Right forelimb (tissue), 1 donor: ENCODE data around the gene KRTAP5-9.
"Not testable (repeated sequence)": the region's sequence is repeated elsewhere in the genome, so short reads cannot be mapped to it uniquely, and the experiment has no call there.

ENCODE experiments used
- DNase-seq: peaks from one replicate; pipeline ENCODE4 v3.0.0-alpha.2; 2018

Gene KRTAP5-9

DNA sequence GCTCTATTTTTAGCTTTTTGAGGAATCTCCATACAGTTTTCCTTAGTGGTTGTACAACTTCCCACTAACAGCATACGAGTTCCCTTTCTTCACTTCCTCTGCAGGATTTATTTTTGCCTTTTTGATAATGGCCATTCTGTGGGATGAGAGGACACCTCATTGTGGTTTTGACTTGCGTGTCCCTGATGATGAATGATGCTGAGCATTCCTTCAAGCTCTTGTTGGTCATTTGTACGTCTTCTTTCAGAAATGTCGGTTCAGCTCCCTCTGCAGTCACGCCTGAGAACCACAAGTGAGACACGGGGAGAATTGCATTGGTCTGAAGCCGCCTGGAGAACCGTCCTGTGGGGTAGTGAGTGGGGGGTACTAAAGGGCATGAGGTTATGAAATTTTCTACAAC, 15.2 kb downstream of the KRTAP5-9 start:
- peak; percentile 4 for DNase-seq

- DNase-seq = no peak
Measured at GRCh38 chr11:71564430-71564829, 16.2 kb downstream of the KRTAP5-9 start.

DNA sequence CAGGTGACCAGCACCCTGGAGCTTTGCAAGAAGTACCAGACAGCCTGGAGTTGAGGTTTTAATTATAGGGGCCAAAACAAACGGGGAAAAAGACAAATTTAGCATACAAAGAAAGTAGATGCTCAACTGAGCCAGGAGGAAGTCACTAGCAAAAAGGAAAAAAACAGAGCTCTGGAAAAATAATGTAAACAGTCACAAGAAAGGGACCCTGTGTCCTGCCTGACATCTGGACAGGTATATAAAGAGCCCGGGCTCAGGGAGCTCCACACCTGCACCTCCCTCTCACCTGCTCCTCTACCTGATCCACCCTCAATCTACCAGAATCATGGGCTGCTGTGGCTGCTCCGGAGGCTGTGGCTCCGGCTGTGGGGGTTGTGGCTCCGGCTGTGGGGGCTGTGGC, 17.0 kb downstream of the KRTAP5-9 start, which contains the start of gene KRTAP5-10:
TSS of gene KRTAP5-10 (plus strand) at position 301 of the 400 bp plus-strand sequence. CDS start at position 326, 25 bp downstream.
- no peak for DNase-seq

GRCh38 chr11:71566081-71566620, 17.9 kb downstream of the KRTAP5-9 start:
- DNase-seq = no peak

GRCh38 chr11:71566626-71567599, 18.7 kb downstream of the KRTAP5-9 start:
- DNase-seq = not testable (repeated sequence)

- DNase-seq = not testable (repeated sequence)
Measured at GRCh38 chr11:71567633-71568032, 19.4 kb downstream of the KRTAP5-9 start.

DNA sequence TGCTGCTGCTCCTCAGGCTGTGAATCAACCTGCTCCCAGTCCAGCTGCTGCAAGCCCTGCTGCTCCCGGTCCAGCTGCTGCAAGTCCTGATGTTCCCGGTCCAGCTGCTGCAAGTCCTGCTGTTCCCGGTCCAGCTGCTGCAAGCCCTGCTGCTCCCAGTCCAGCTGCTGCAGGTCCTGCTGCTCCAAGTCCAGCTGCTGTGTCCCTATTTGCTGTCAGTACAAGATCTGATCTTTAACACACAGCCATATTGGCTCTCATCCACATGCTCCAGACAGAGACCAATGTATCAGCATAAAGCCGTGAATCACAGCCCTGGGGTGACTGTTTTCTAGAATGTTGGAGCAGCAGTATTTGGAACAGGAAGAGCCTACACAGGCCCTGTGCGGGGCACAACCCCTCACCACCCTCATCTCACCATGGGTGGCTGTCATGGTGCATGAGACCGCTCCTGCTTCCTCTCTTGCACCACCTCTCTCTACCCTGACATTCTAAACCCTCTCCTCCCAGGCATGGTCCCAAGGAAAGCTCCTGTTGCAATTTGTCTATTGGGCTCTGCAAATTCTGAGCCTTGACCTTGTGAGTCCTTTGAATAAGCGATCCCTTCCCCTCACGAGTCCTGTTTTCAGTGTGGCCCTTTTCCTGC, 20.6 kb downstream of the KRTAP5-9 start:
- peak; percentile 52 for DNase-seq

GRCh38 chr11:71571101-71571850, 23.1 kb downstream of the KRTAP5-9 start:
- DNase-seq = not testable (repeated sequence)

GRCh38 chr11:71572811-71573210, 24.6 kb downstream of the KRTAP5-9 start:
- DNase-seq = no peak

DNA sequence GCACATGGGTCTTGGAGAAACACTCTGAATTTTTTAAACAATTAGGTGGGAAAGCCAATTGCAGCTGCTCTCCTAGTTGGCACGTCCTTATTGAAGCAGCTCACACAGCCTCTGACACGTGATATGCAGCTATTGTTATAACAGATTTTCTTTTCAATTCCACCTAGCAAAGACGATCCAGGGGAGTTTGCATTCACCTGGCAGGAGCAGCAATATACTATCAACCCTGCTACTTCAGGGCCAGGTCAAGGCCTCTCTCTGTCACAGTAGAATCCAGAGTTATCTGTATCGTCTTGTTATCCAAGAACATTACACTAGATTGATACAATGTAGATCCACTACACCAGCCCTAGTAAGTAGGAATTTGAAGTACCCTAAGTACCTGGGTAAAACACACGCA, 26.2 kb downstream of the KRTAP5-9 start:
- no peak for DNase-seq

- DNase-seq = no peak
Measured at GRCh38 chr11:71575723-71576424, 27.7 kb downstream of the KRTAP5-9 start.

DNA sequence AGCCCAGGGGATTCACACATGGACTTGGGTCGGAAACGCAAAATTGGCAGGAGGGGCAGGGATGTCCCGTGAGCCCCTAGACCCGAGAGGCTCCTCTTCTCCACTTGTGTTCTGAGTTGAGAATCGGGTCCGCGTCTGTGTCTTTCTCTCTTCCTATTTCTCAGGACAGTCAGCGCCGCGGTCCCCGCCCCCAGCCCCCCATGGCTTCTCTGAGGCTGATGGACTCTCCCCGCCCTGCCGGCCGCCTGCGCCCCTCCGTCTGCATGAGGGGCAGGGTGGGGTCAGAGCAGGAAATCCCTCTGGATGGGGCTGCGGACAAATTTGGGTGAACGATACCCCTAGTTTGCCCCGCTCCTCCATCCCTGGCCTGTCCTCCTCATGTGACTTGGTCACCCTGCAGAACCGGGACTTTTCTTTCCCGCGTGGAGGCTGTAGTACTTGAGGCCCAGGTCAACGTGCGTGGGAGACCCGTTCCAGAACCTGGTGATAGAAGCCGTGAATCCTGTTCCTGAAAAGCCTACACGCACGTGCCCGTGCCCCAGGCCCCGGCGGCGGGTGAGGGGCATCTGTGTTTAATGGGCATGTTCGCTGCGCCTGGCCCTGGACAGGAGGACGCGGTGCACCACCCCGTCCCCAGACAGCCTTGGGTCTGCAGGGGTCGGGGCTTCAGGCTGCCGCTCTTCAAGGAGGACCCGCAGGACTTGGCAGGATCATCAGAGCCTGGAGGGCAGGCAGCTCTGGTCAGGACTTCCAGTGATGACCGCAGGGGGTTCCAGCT, 28.7 kb downstream of the KRTAP5-9 start:
- DNase-seq = not testable (repeated sequence)

DNA sequence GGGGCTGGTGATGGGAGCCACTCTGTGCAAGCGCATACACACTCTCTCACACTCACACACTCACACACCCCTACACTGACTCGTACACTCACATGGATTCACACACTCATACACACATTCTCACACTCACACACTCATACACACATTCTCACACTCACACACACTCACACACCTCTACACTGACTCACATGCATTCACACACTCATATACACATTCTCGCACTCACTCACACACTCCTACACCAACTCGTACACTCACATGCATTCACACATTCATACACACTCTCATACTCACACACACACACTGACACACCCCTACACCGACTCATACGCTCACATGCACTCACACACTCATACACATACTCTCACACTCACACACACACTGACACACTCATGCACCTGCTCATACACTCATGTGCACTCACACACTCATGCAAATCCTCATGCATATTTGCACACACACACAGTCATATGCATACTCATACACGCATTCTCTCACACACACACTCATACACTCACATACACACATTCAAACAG, 29.3 kb downstream of the KRTAP5-9 start:
- DNase-seq = no peak

DNA sequence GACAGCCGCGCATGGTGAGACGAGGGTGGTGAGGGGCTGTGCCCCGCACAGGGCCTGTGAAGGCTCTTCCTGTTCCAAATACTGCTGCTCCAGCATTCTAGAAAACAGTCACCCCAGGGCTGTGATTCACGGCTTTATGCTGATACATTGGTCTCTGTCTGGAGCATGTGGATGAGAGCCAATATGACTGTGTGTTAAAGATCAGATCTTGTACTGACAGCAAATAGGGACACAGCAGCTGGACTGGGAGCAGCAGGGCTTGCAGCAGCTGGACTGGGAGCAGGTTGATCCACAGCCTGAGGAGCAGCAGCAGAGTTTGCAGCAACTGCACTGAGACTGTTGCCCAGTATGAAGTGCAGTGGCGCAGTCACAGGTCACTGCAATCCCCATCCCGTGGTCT, 31.3 kb downstream of the KRTAP5-9 start:
- not testable (repeated sequence) for DNase-seq

- DNase-seq = no peak
Measured at GRCh38 chr11:71580057-71581003, 32.1 kb downstream of the KRTAP5-9 start.

DNA sequence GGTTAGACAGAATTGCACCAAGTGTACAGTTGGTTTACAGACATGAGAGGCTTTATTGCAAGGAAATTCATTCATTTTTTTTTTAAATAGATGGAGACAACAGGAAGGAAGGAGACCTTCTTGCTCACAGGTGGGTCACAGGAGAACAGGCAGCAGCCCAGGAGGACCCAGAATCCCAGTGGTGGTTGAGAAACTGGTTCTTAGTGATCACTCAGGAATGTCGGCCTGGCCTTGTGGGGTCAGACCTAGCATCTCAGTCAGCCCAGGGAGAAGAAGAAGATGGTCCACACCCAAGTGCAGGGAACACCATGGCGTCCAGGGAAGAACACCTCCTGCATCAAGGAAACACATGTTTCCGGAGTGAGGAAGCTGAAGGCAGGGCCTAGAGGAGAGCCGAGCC, 33.6 kb downstream of the KRTAP5-9 start:
- DNase-seq = no peak

DNA sequence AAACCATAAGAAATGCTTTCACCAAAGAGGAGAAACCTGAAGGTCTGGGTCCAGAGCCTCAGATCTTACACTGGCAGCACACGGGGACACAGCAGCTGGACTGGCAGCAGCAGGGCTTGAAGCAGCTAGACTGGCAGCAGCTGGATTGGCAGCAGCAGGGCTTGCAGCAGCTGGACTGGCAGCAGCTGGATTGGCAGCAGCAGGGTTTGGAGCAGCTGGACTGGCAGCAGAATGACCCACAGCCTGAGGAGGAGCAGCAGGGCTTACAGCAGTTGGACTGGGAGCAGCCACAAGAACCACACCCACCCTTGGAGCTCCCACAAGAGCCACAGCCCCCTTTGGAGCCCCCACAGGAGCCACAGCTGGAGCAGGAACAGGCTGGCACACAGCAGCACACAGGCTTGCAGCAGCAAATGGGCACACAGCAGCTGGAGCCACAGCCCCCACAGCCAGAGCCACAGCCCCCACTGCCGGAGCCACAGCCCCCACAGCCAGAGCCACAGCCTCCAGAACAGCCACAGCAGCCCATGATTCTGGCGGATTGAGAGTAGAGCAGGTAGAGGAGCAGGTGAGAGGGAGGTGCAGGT, 34.2 kb downstream of the KRTAP5-9 start, which contains the start of gene KRTAP5-11:
TSS of gene KRTAP5-11 (minus strand) at position 567 of the 587 bp plus-strand sequence. CDS start at position 529, 38 bp downstream.
- DNase-seq = no peak

DNA sequence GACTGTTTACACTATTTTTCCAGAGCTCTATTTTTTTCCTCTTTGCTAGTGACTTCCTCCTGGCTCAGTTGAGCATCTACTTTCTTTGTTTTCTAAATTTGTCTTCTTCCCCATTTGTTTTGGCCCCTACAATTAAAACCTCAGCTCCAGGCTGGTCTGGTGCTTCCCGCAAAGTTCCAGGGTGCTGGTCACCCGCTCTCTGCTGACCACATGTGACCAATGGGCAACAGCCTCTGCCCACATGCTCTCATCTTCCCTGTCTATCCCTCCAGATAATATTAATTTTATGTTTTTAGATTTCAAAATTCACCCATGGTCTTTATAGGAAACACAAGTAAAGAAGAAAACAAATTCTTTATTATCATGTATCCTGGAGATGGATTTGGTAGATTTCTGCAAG, 34.7 kb downstream of the KRTAP5-9 start:
- DNase-seq = not testable (repeated sequence)

GRCh38 chr11:71585673-71586072, 37.5 kb downstream of the KRTAP5-9 start:
- not testable (repeated sequence) for DNase-seq
